Endothelial cell of umbilical vein (primary cell): ENCODE data around the gene HDAC7. TPM values are rescaled to one million over a fixed set of nuclear protein-coding genes. Genes with fewer than 3 reads are reported as not detected.

Source experiments
- BruUV-seq: library from RNA; stranded (reverse); fragments of 400-500 nt; replicated peaks from 2 replicates; lab custom pipeline; 2021; lab: Mats Ljungman, UMichigan
- CTCF ChIA-PET: fragments of 300-600, 350-600 bp; sonication (Branson Sonifier 250); formaldehyde crosslinking; loops from one replicate; lab custom pipeline; 2021; ENCODE audit warnings: antibody characterized with exemption, inconsistent platforms; lab: Charles Lee
- POLR2A ChIA-PET: fragments of 300-600, 350-600 bp; sonication (Branson Sonifier 250); formaldehyde crosslinking; loops from one replicate; lab custom pipeline; 2021; ENCODE audit warnings: antibody characterized with exemption, inconsistent platforms; lab: Charles Lee
- DNase-seq: peaks from one replicate; pipeline ENCODE4 v3.0.0-alpha.2; 2011; ENCODE audit warnings: low read depth, low spot score
- FAIRE-seq: peaks from 2 replicates; lab custom pipeline; 2011; peaks lifted over from hg19 to GRCh38; lab: Jason Lieb, UNC
- H2AFZ ChIP-seq: 2 replicates; pipeline ENCODE4 v1.6.0; 2012; ENCODE audit warnings: low read depth, low read length, control low read depth, inconsistent platforms
- H3K27ac ChIP-seq: 2 replicates; pipeline ENCODE4 v1.5.1; 2011; ENCODE audit warnings: low read depth, mild to moderate bottlenecking, control low read depth, low read length, moderate library complexity; ENCODE audit not compliant: insufficient read depth
- H3K27me3 ChIP-seq, 2 experiments: 2 replicates each; pipeline versions ENCODE4 v1.6.0 to v1.6.1; 2011; ENCODE audit warnings: low read length in 2 of 2, mixed read lengths in 1 of 2; ENCODE audit not compliant: control insufficient read depth in 2 of 2, insufficient read depth in 2 of 2
- H3K36me3 ChIP-seq, 2 experiments: 2 replicates in 1 of 2; 3 replicates in 1 of 2; pipeline ENCODE4 v1.5.1; 2011; ENCODE audit warnings: low read length in 2 of 2, mild to moderate bottlenecking in 1 of 2, moderate library complexity in 1 of 2; ENCODE audit not compliant: control insufficient read depth in 2 of 2, insufficient read depth in 2 of 2; ENCODE audit errors: extremely low read depth in 1 of 2
- H3K4me1 ChIP-seq: 3 replicates; pipeline ENCODE4 v1.5.1; 2011; ENCODE audit warnings: mild to moderate bottlenecking, low read length; ENCODE audit not compliant: control insufficient read depth, insufficient read depth; ENCODE audit errors: extremely low read depth
- H3K4me2 ChIP-seq: 2 replicates; pipeline ENCODE4 v1.6.1; 2011; ENCODE audit warnings: low read length, control low read depth, mixed read lengths; ENCODE audit not compliant: insufficient read depth
- H3K4me3 ChIP-seq, 3 experiments: fragments of 200-600 bp in 1 of 3; sonication (generic), shearing (Covaris generic) in 1 of 3; replicated peaks in 1 of 3; 2 replicates each; pipeline ENCODE4 v1.5.1; 2011 to 2016; ENCODE audit warnings: control low read depth in 3 of 3, low read length in 3 of 3, mild to moderate bottlenecking in 2 of 3, inconsistent platforms in 1 of 3, low read depth in 1 of 3, moderate library complexity in 1 of 3; ENCODE audit not compliant: insufficient read depth in 1 of 3
- H3K79me2 ChIP-seq: 2 replicates; pipeline ENCODE4 v1.6.0; 2012; ENCODE audit warnings: low read length, inconsistent platforms; ENCODE audit not compliant: control insufficient read depth, insufficient read depth
- H3K9ac ChIP-seq: replicated peaks from 2 replicates; pipeline ENCODE3; 2011; ENCODE audit warnings: low read length, control low read depth; ENCODE audit not compliant: insufficient read depth; ENCODE audit errors: extremely low read depth
- H3K9me1 ChIP-seq: replicated peaks from 3 replicates; pipeline ENCODE4 v1.6.0; 2011; ENCODE audit warnings: mild to moderate bottlenecking, low read length; ENCODE audit not compliant: control insufficient read depth, insufficient read depth; ENCODE audit errors: extremely low read depth
- H3K9me3 ChIP-seq: replicated peaks from 2 replicates; pipeline ENCODE4 v1.5.1; 2012; ENCODE audit warnings: low read length, inconsistent platforms; ENCODE audit not compliant: control insufficient read depth, insufficient read depth
- H4K20me1 ChIP-seq: replicated peaks from 2 replicates; pipeline ENCODE3; 2011; ENCODE audit warnings: mild to moderate bottlenecking, low read length; ENCODE audit not compliant: control insufficient read depth, insufficient read depth; ENCODE audit errors: extremely low read depth
- FOS ChIP-seq: IDR thresholded peaks from 2 replicates; pipeline ENCODE4 v1.6.1; 2011; ENCODE audit warnings: mild to moderate bottlenecking, low read length, moderate library complexity, borderline replicate concordance; ENCODE audit not compliant: insufficient read depth
- GATA2 ChIP-seq: IDR thresholded peaks from 2 replicates; pipeline ENCODE4 v1.7.0; 2011; ENCODE audit warnings: low read depth, mild to moderate bottlenecking, moderate library complexity, mixed read lengths, low read length; ENCODE audit not compliant: insufficient read length, insufficient read depth
- JUN ChIP-seq: IDR thresholded peaks from 2 replicates; pipeline ENCODE4 v1.6.1; 2011; ENCODE audit warnings: borderline replicate concordance, low read depth; ENCODE audit not compliant: insufficient read length, insufficient read depth
- MYC ChIP-seq: IDR thresholded peaks from one replicate; pipeline ENCODE4 v1.6.1; 2011; ENCODE audit warnings: mild to moderate bottlenecking, low read depth, low read length
- POLR2A ChIP-seq: IDR thresholded peaks from 2 replicates; pipeline ENCODE4 v1.6.1; 2012; ENCODE audit warnings: low read depth, mild to moderate bottlenecking, control low read depth, low read length
- POLR2AphosphoS5 ChIP-seq: IDR thresholded peaks from 2 replicates; pipeline ENCODE4 v1.6.1; 2012; ENCODE audit warnings: low read depth, mild to moderate bottlenecking, control low read depth, low read length, moderate library complexity; ENCODE audit not compliant: insufficient read depth
- dilution Hi-C: fragments of 300-500 bp; cut with MboI; formaldehyde crosslinking; loops from one replicate; pipeline ENCODE4 v1.15.0; 2019; ENCODE audit warnings: low sequenced_read_pairs; ENCODE audit not compliant: extremely low pct_ligation_motif_present
- intact Hi-C: fragments of 100-400 bp; cut with micrococcal nuclease; formaldehyde crosslinking; loops from one replicate; pipeline ENCODE4 v1.10.0; 2022
- polyA plus RNA-seq, 4 experiments: library from polyadenylated mRNA; depleted of rRNA in 3 of 4; stranded (reverse) in 3 of 4; unstranded in 1 of 4; fragments of >200 nt; gene quantifications; 2 replicates each; pipeline versions ENCODE4 v1.2.1 to v1.2.3, GENCODE V29; 2011 to 2012; ENCODE audit warnings: missing spikeins in 1 of 4
- total RNA-seq: library from RNA; stranded (reverse); gene quantifications from 2 replicates; pipeline ENCODE4 v1.2.3, GENCODE V29; 2021
- TF ChIP-seq, protein P1 (sequence below), 2 donors: IDR thresholded peaks; 1 replicate in 1 of 2; 2 replicates in 1 of 2; pipeline ENCODE4 v1.5.1; 2011; ENCODE audit warnings: low read length in 2 of 2, mild to moderate bottlenecking in 2 of 2, moderate library complexity in 2 of 2, control low read depth in 1 of 2, inconsistent platforms in 1 of 2, low read depth in 1 of 2; ENCODE audit not compliant: insufficient read depth in 1 of 2; ENCODE audit errors: extremely low read depth in 1 of 2
- TF ChIP-seq, protein P2 (sequence below): IDR thresholded peaks from 2 replicates; pipeline ENCODE4 v1.6.1; 2011; ENCODE audit not compliant: insufficient read depth, insufficient read length

HDAC7 gene
- total and polyA plus RNA-seq, 2 donors (not counting 3 experiments of a cell fraction or from before 2014, with no cell fraction given), result 119 to 249 TPM

DNA sequence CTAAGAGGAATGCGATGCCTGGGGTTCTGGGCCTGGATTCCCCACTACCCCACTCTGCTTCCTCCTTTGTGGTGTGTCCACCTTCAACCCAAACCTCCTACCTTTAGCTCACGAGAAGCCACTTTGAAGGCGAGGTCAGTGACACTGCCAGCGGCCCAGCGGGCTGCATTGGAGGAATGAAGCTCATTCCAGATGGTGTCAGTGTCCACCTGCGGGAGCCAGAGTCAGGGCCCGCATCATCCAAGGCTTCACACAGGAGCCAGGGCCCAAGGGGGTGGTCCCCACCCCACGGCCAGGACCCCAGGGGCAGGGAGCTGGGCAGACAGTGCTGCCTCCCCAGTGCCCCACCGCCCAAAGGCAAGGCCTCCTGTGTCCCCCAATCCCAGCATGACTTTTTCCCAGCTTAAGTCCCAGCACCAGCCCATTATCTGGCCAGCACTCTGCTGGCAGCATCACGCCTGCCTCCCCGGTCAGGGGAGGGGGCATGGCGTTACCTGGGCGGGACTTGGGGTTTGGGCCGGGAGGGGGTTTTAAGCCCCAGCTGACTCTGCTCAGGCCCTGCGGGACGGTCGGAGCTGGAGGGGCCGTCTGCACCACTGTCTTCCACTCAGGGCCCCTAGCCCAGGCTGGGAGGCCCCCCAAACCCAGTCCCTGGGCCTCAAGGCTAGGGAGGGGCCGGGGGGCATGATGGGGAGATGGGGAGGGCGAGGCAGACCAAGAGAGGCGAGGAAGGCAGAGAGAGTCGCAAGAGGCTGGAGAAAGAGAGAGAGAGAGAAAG is 29.8 kb downstream of the HDAC7 start:
- no TSS peak for BruUV-seq

More for the DNA sequence above, 29.8 kb downstream of the HDAC7 start:
- TF ChIP-seq, protein P1, sequence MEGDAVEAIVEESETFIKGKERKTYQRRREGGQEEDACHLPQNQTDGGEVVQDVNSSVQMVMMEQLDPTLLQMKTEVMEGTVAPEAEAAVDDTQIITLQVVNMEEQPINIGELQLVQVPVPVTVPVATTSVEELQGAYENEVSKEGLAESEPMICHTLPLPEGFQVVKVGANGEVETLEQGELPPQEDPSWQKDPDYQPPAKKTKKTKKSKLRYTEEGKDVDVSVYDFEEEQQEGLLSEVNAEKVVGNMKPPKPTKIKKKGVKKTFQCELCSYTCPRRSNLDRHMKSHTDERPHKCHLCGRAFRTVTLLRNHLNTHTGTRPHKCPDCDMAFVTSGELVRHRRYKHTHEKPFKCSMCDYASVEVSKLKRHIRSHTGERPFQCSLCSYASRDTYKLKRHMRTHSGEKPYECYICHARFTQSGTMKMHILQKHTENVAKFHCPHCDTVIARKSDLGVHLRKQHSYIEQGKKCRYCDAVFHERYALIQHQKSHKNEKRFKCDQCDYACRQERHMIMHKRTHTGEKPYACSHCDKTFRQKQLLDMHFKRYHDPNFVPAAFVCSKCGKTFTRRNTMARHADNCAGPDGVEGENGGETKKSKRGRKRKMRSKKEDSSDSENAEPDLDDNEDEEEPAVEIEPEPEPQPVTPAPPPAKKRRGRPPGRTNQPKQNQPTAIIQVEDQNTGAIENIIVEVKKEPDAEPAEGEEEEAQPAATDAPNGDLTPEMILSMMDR (IDR thresholded peaks at IDR 0.05; ENCODE audit: extremely low read depth in 1 of 2, insufficient read depth in 1 of 2, low read depth in 1 of 2, low read length in 2 of 2), result no peak
- TF ChIP-seq JUN (no peak), MYC (no peak), FOS (no peak), GATA2 (no peak), POLR2AphosphoS5 (no peak), POLR2A (no peak)
- TF ChIP-seq, protein P2, sequence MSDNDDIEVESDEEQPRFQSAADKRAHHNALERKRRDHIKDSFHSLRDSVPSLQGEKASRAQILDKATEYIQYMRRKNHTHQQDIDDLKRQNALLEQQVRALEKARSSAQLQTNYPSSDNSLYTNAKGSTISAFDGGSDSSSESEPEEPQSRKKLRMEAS, result no peak
- H3K9me3 ChIP-seq, result no peaks in the 10 kb centered on the region
- no peak for DNase-seq
- H3K36me3 ChIP-seq, result peaks cover 44 to 86% of the 10 kb centered on the region in 2 experiments
- no peak overlapping the region for H2AFZ ChIP-seq
- no peak for FAIRE-seq
- H3K79me2 ChIP-seq, result peaks cover 2% of the 10 kb centered on the region
- no peak overlapping the region for H3K9ac ChIP-seq
- dilution Hi-C loops (no loop called here), intact Hi-C loops (no loop called here)
- H4K20me1 ChIP-seq, result no peaks in the 10 kb centered on the region
- no peak overlapping the region for H3K27ac ChIP-seq
- H3K4me1 ChIP-seq, result no peaks in the 10 kb centered on the region
- POLR2A ChIA-PET, result no interaction called here
- no peak overlapping the region for H3K4me3 ChIP-seq
- H3K9me1 ChIP-seq, result no peaks in the 10 kb centered on the region
- H3K27me3 ChIP-seq, result no peaks in the 10 kb centered on the region
- CTCF ChIA-PET, result interaction anchor here (1.0 to 15.8 kb wide), 6 partner anchors 11 to 72 kb away, joined by 4 to 427 read pairs (median 4); no protein-coding TSS in a partner anchor
- H3K4me2 ChIP-seq, result no peak overlapping the region
